Stomach (tissue), 4 donors: ENCODE measurements around the gene ADSS1.

ENCODE experiments used
- CTCF ChIP-seq, 7 experiments: fragments of 450-650 bp in 4 of 7; fragments of 200-600 bp in 3 of 7; sonication (generic) in 3 of 7; IDR thresholded peaks; one replicate each; pipeline ENCODE4 v1.5.1; 2016 to 2019; ENCODE audit warnings: antibody characterized with exemption in 7 of 7, control low read depth in 2 of 7, mild to moderate bottlenecking in 1 of 7
- POLR2AphosphoS5 ChIP-seq, 3 donors: sonication (generic); formaldehyde crosslinking; IDR thresholded peaks; one replicate each; pipeline ENCODE4 v1.6.1; 2016; ENCODE audit warnings: antibody characterized with exemption in 3 of 3

- no peak for TF ChIP-seq POLR2AphosphoS5 (IDR thresholded peaks at IDR 0.05)
- no peak for TF ChIP-seq CTCF (IDR thresholded peaks at IDR 0.05)
Measured at GRCh38 chr14:104700225-104700651, 23.8 kb upstream of the ADSS1 start.
